HEK293T (cell line): ENCODE results near the gene OR7C1.

Experiments used
- ARNT ChIP-seq: fragments of 450-650 bp; IDR thresholded peaks from 2 replicates; pipeline ENCODE4 v1.6.1; 2017; ENCODE audit warnings: mild to moderate bottlenecking
- BHLHE40 ChIP-seq: fragments of 450-650 bp; IDR thresholded peaks from 2 replicates; pipeline ENCODE4 v1.6.1; 2016; ENCODE audit warnings: mild to moderate bottlenecking, moderate library complexity, borderline replicate concordance
- ELF4 ChIP-seq: fragments of 450-650 bp; IDR thresholded peaks from 2 replicates; pipeline ENCODE4 v1.6.1; 2017; ENCODE audit warnings: antibody characterized with exemption
- FOXA1 ChIP-seq: fragments of 450-650 bp; IDR thresholded peaks from 2 replicates; pipeline ENCODE4 v1.6.1; 2016; ENCODE audit warnings: mild to moderate bottlenecking
- FOXK2 ChIP-seq: fragments of 450-650 bp; IDR thresholded peaks from 2 replicates; pipeline ENCODE4 v1.6.1; 2016; ENCODE audit warnings: mild to moderate bottlenecking
- FOXM1 ChIP-seq: fragments of 450-650 bp; IDR thresholded peaks from 2 replicates; pipeline ENCODE4 v1.6.1; 2017; ENCODE audit warnings: mild to moderate bottlenecking, borderline replicate concordance
- HDGF ChIP-seq: fragments of 450-650 bp; IDR thresholded peaks from 2 replicates; pipeline ENCODE4 v1.6.1; 2017; ENCODE audit warnings: antibody characterized with exemption, borderline replicate concordance
- NFRKB ChIP-seq: fragments of 450-650 bp; IDR thresholded peaks from 2 replicates; pipeline ENCODE4 v1.6.1; 2016; ENCODE audit warnings: mild to moderate bottlenecking, moderate library complexity
- SP1 ChIP-seq: fragments of 450-650 bp; IDR thresholded peaks from 2 replicates; pipeline ENCODE4 v1.6.1; 2017
- SUZ12 ChIP-seq: fragments of 450-650 bp; IDR thresholded peaks from 2 replicates; pipeline ENCODE4 v1.6.1; 2016; ENCODE audit warnings: mild to moderate bottlenecking

DNA sequence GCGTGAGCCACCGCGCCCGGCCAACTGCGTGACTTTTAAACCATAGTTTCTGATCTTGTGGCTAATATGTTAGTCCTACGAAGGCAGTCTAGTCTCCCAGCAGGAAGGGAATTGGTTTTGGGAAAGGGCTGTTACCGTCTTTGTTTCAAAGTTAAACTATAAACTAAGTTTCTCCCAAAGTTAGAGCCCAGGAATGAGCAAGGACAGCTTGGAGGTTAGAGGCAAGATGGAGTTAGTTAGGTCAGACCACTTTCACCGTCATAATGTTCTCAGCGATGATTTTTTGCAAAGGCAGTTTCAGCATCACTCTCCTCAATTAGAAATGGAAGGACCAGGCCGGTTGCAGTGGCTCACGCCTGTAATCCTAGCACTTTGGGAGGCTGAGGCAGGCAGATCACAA lies 39.0 kb downstream of the OR7C1 start:
- TF ChIP-seq FOXA1: no peak
- no peak for TF ChIP-seq BHLHE40
- TF ChIP-seq ELF4: no peak
- TF ChIP-seq FOXK2: no peak
- no peak for TF ChIP-seq SP1
- no peak for TF ChIP-seq FOXM1
- no peak for TF ChIP-seq HDGF
- no peak for TF ChIP-seq SUZ12
- no peak for TF ChIP-seq NFRKB
- no peak for TF ChIP-seq ARNT
